ENCODE results near the gene FREM2. TPM values are rescaled to one million over a fixed set of nuclear protein-coding genes. Genes with fewer than 3 reads are reported as not detected.

FREM2 gene
- total and polyA plus RNA-seq, 9 of the 15 experiments (the other 6 are each of a cell fraction or from before 2014, with no cell fraction given): under 0.01 to 0.02 TPM; not detected in 7

DNA sequence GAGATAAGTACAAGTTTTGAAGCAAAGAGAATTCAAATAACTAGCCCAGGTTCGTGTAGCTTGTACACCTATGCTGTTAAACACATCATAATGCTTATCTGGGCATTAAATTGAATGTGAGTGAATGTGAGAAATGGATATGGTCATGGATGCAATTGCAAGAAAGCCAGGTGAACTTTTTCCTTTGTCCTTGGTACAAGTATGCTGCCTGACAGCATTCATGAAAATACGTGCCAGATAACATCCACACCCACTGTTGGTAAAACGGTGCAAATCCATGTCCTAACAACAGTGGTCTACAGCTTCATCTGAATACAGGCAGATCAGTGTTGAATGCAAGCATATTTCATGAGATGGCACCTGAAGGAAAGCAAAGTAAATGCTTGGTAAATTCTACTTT lies 181.5 kb downstream of the FREM2 start:
- Histone ChIP-seq H4K20me1 (replicated peaks; ENCODE audit: control insufficient read depth, insufficient read depth, low read length) (no peaks in the 10 kb centered on the region), H3K27ac (ENCODE audit: extremely low read depth, low read depth, low read length) (no peak overlapping the region), H3K4me3 (no peak overlapping the region), H3K9me1 (ENCODE audit: control insufficient read depth, insufficient read depth, low read length) (no peaks in the 10 kb centered on the region), H2AFZ (ENCODE audit: low read depth, low read length) (no peak overlapping the region), H3K9me3 (replicated peaks; ENCODE audit: control insufficient read depth, insufficient read depth, low read depth, low read length) (no peaks in the 10 kb centered on the region), H3K27me3 (ENCODE audit: control insufficient read depth in 2 of 2, insufficient read depth in 2 of 2, low read length in 2 of 2) (no peaks in the 10 kb centered on the region), H3K4me1 (replicated peaks in 1 of 2; ENCODE audit: control insufficient read depth in 2 of 2, insufficient read depth in 2 of 2, low read length in 2 of 2) (no peaks in the 10 kb centered on the region), H3K9ac (ENCODE audit: insufficient read depth in 1 of 2, low read depth in 2 of 2, low read length in 2 of 2) (no peak overlapping the region), H3K4me2 (ENCODE audit: insufficient read depth, low read length) (no peak overlapping the region), H3K79me2 (ENCODE audit: control insufficient read depth, insufficient read depth, low read length) (no peaks in the 10 kb centered on the region), H3K36me3 (ENCODE audit: control insufficient read depth, insufficient read depth, low read length) (no peaks in the 10 kb centered on the region)
- intact Hi-C loops (cut with micrococcal nuclease) (no loop called here), in situ Hi-C loops (cut with MboI) (no loop called here)
- DNase-seq (ENCODE audit: extremely low read depth in 1 of 4, low spot score in 3 of 4) (no peak), ATAC-seq (no peak), FAIRE-seq (no peak)
- CTCF ChIA-PET (ENCODE audit: low intra/inter-chr PET ratio): no interaction called here
- no TSS peak for BruUV-seq (replicated peaks)
- TF ChIP-seq ZC3H11A (IDR thresholded peaks at IDR 0.05; ENCODE audit: low read depth, low read length) (no peak), HOXB6 (CRISPR knock-in tag; IDR thresholded peaks at IDR 0.05; ENCODE audit: borderline replicate concordance) (no peak), BACH1 (tag; IDR thresholded peaks at IDR 0.05) (no peak), SLC30A9 (CRISPR knock-in tag; IDR thresholded peaks at IDR 0.05) (no peak), TEAD1 (CRISPR knock-in tag; IDR thresholded peaks at IDR 0.05) (no peak), CREM (IDR thresholded peaks at IDR 0.05; ENCODE audit: low read depth) (no peak), CTBP1 (IDR thresholded peaks at IDR 0.05; ENCODE audit: borderline replicate concordance) (no peak), RFX5 (IDR thresholded peaks at IDR 0.05; ENCODE audit: low read depth, low read length) (no peak), THRAP3 (IDR thresholded peaks at IDR 0.05; ENCODE audit: borderline replicate concordance) (no peak), PTBP1 (IDR thresholded peaks at IDR 0.05; ENCODE audit: low read depth, low read length) (no peak), ETV6 (IDR thresholded peaks at IDR 0.05; ENCODE audit: borderline replicate concordance in 1 of 2, low read depth in 2 of 2, low read length in 1 of 2) (no peak), ETV6 (CRISPR knock-in tag; IDR thresholded peaks at IDR 0.05; ENCODE audit: borderline replicate concordance) (no peak), NR2F6 (CRISPR knock-in tag; IDR thresholded peaks at IDR 0.05) (no peak)
- TF ChIP-seq, protein P1, sequence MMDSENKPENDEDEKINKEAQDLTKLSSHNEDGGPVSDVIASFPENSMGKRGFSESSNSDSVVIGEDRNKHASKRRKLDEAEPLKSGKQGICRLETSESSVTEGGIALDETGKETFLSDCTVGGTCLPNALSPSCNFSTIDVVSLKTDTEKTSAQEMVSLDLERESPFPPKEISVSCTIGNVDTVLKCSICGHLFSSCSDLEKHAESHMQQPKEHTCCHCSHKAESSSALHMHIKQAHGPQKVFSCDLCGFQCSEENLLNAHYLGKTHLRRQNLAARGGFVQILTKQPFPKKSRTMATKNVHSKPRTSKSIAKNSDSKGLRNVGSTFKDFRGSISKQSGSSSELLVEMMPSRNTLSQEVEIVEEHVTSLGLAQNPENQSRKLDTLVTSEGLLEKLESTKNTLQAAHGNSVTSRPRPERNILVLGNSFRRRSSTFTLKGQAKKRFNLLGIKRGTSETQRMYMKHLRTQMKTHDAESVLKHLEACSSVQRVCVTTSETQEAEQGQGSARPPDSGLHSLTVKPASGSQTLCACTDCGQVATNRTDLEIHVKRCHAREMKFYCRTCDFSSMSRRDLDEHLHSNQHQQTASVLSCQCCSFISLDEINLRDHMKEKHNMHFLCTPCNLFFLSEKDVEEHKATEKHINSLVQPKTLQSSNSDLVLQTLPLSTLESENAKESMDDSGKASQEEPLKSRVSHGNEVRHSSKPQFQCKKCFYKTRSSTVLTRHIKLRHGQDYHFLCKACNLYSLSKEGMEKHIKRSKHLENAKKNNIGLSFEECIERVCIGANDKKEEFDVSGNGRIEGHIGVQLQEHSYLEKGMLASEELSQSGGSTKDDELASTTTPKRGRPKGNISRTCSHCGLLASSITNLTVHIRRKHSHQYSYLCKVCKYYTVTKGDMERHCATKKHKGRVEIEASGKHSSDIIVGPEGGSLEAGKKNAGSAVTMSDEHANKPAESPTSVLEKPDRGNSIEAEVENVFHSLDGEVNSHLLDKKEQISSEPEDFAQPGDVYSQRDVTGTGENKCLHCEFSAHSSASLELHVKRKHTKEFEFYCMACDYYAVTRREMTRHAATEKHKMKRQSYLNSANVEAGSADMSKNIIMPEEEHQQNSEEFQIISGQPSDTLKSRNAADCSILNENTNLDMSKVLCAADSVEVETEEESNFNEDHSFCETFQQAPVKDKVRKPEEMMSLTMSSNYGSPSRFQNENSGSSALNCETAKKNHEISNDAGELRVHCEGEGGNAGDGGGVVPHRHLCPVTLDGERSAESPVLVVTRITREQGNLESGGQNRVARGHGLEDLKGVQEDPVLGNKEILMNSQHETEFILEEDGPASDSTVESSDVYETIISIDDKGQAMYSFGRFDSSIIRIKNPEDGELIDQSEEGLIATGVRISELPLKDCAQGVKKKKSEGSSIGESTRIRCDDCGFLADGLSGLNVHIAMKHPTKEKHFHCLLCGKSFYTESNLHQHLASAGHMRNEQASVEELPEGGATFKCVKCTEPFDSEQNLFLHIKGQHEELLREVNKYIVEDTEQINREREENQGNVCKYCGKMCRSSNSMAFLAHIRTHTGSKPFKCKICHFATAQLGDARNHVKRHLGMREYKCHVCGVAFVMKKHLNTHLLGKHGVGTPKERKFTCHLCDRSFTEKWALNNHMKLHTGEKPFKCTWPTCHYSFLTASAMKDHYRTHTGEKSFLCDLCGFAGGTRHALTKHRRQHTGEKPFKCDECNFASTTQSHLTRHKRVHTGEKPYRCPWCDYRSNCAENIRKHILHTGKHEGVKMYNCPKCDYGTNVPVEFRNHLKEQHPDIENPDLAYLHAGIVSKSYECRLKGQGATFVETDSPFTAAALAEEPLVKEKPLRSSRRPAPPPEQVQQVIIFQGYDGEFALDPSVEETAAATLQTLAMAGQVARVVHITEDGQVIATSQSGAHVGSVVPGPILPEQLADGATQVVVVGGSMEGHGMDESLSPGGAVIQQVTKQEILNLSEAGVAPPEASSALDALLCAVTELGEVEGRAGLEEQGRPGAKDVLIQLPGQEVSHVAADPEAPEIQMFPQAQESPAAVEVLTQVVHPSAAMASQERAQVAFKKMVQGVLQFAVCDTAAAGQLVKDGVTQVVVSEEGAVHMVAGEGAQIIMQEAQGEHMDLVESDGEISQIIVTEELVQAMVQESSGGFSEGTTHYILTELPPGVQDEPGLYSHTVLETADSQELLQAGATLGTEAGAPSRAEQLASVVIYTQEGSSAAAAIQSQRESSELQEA (IDR thresholded peaks at IDR 0.05; ENCODE audit: low read depth): no peak
- TF ChIP-seq, protein P2, sequence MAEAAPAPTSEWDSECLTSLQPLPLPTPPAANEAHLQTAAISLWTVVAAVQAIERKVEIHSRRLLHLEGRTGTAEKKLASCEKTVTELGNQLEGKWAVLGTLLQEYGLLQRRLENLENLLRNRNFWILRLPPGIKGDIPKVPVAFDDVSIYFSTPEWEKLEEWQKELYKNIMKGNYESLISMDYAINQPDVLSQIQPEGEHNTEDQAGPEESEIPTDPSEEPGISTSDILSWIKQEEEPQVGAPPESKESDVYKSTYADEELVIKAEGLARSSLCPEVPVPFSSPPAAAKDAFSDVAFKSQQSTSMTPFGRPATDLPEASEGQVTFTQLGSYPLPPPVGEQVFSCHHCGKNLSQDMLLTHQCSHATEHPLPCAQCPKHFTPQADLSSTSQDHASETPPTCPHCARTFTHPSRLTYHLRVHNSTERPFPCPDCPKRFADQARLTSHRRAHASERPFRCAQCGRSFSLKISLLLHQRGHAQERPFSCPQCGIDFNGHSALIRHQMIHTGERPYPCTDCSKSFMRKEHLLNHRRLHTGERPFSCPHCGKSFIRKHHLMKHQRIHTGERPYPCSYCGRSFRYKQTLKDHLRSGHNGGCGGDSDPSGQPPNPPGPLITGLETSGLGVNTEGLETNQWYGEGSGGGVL (CRISPR knock-in tag; IDR thresholded peaks at IDR 0.05): no peak
- WGBS (ENCODE audit: insufficient coverage, low coverage, missing lambda C conversion rate): 0% methylated on average over 3 of the region's 3 CpGs
- POLR2A ChIA-PET: no interaction called here
